Activated naive CD4-positive, alpha-beta T cell treated with anti-CD3 and anti-CD28 coated beads, Interleukin-2, amount 50 U/mL, for 24 hours (primary cell): Measurements from ENCODE around the gene PDE5A.

Experiments used
- H3K27ac Mint-ChIP-seq: one replicate; pipeline ENCODE4 v1.8.0; 2021; ENCODE audit warnings: mild to moderate bottlenecking, mixed read lengths
- H3K27me3 Mint-ChIP-seq: one replicate; pipeline ENCODE4 v1.8.0; 2021; ENCODE audit warnings: mixed read lengths
- H3K36me3 Mint-ChIP-seq: one replicate; pipeline ENCODE4 v1.8.0; 2021; ENCODE audit warnings: mixed read lengths
- H3K4me1 Mint-ChIP-seq: one replicate; pipeline ENCODE4 v1.8.0; 2021; ENCODE audit warnings: mixed read lengths
- H3K4me3 Mint-ChIP-seq: one replicate; pipeline ENCODE4 v1.8.0; 2021; ENCODE audit warnings: mild to moderate bottlenecking, mixed read lengths
- H3K9me3 Mint-ChIP-seq: one replicate; pipeline ENCODE4 v1.8.0; 2021; ENCODE audit warnings: mixed read lengths

Gene PDE5A

DNA sequence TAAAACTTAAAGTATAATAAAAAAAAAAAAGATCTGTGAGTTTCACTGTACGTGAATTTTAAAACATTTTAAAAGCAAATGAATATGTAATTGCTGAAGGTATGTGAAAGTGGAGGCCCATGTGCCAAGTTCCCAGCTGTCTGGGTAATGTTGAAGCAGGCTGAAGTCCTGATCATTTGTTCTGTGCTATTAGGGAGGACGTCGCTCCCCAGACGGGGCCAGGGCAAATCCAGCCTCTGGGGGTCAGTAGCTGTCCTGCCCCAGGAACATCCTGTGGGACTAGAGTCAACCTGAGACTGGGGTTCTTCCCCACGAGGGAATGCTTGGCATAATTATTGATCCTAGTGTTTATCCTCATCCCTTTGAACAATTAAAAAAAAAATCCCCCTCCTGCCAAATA is 48.8 kb downstream of the PDE5A start:
- H3K9me3 Mint-ChIP-seq = peaks cover 4% of the 10 kb centered on the region
- no peaks in the 10 kb centered on the region for H3K27me3 Mint-ChIP-seq
- peaks cover under 1% of the 10 kb centered on the region for H3K36me3 Mint-ChIP-seq
- H3K27ac Mint-ChIP-seq = no peak overlapping the region
- H3K4me3 Mint-ChIP-seq = no peak overlapping the region
- no peaks in the 10 kb centered on the region for H3K4me1 Mint-ChIP-seq

- Mint-ChIP-seq H3K36me3 (peaks cover 6% of the 10 kb centered on the region), H3K4me1 (no peaks in the 10 kb centered on the region), H3K4me3 (no peak overlapping the region), H3K27ac (no peak overlapping the region), H3K9me3 (peaks cover 7% of the 10 kb centered on the region), H3K27me3 (peaks cover 2% of the 10 kb centered on the region)
These were observed 58.2 kb downstream of the PDE5A start for GRCh38 chr4:119570401-119570800.

- H3K27me3 Mint-ChIP-seq = no peaks in the 10 kb centered on the region
- H3K4me3 Mint-ChIP-seq = no peak overlapping the region
- H3K4me1 Mint-ChIP-seq = no peaks in the 10 kb centered on the region
- H3K9me3 Mint-ChIP-seq = peaks cover 14% of the 10 kb centered on the region
- peaks cover 6% of the 10 kb centered on the region for H3K36me3 Mint-ChIP-seq
- no peak overlapping the region for H3K27ac Mint-ChIP-seq
These were observed 64.5 kb downstream of the PDE5A start for GRCh38 chr4:119564106-119564505.

DNA sequence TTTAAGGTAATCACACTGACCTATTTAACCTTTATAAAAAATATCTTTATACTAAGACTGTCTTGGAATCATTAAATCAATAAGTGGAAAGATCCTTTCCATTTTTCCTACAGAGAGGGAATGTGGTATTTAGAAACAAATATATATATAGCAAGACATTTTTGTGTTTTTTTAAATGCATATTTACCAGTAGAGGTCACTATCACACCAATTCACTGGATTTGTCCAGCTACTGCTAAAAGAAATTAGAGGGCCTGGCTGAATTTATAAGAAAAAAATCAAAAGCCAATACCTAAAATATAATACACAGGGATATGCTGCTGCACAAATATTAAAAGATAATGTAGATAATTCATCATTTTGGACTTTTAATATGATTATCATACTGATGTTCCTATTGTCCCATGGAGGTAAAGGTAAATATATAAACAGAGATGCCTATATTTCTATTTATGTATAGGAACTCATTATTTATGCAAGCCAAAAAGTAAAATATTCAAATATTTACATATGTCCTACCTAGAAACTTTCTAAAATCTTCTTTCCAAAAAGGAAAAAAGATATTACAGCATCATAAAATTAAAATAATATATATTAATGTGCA is 69.5 kb downstream of the PDE5A start:
- H3K9me3 Mint-ChIP-seq = peaks cover 6% of the 10 kb centered on the region
- no peaks in the 10 kb centered on the region for H3K27me3 Mint-ChIP-seq
- no peaks in the 10 kb centered on the region for H3K4me1 Mint-ChIP-seq
- no peak overlapping the region for H3K4me3 Mint-ChIP-seq
- H3K27ac Mint-ChIP-seq = no peak overlapping the region
- H3K36me3 Mint-ChIP-seq = peaks cover 4% of the 10 kb centered on the region

DNA sequence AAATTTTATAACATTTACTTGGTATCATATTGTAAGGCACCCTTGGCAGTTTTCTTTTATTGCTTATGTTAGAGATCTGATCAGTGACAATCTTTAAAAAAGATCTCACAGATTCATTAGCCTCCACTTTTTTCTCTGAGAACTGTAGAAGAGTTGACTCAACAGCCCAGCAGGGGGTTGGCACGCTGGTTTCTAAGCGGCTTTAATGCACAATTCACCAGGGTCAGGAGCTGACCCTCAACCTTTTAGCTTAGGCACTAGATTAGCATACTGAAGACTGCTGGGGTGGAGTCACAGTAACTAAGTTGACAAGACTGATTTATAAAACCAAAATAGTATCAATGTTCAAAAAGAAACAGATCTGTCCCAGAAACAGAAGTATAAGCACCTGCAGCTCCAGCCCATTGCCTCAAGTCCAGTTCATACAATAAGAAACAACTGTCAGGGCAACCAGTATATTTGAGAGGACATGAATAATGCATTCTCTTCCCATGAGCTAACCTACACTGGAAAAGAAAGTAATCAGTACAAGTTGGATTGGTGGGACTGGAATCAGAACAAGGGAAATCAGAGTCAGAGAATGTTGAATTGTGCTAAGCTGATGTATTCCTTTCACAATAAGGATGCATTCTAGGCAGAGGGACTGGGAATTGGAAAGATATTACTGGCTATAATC is 77.6 kb downstream of the PDE5A start:
- Mint-ChIP-seq H3K4me1 (no peaks in the 10 kb centered on the region), H3K4me3 (no peak overlapping the region), H3K9me3 (no peaks in the 10 kb centered on the region), H3K27me3 (no peaks in the 10 kb centered on the region), H3K36me3 (peaks cover 11% of the 10 kb centered on the region), H3K27ac (no peak overlapping the region)

- Mint-ChIP-seq H3K4me3 (no peak overlapping the region), H3K27me3 (no peaks in the 10 kb centered on the region), H3K36me3 (peaks cover 11% of the 10 kb centered on the region), H3K9me3 (no peaks in the 10 kb centered on the region), H3K4me1 (no peaks in the 10 kb centered on the region), H3K27ac (no peak overlapping the region)
These were observed 79.0 kb downstream of the PDE5A start for GRCh38 chr4:119549639-119550038.

- Mint-ChIP-seq H3K36me3 (peaks cover 4% of the 10 kb centered on the region), H3K4me1 (no peaks in the 10 kb centered on the region), H3K27ac (no peak overlapping the region), H3K4me3 (no peak overlapping the region), H3K27me3 (no peaks in the 10 kb centered on the region), H3K9me3 (no peaks in the 10 kb centered on the region)
These were observed 84.8 kb downstream of the PDE5A start for GRCh38 chr4:119543779-119544178.

- Mint-ChIP-seq H3K4me1 (no peaks in the 10 kb centered on the region), H3K36me3 (peaks cover 4% of the 10 kb centered on the region), H3K27me3 (no peaks in the 10 kb centered on the region), H3K4me3 (no peak overlapping the region), H3K27ac (no peak overlapping the region), H3K9me3 (no peaks in the 10 kb centered on the region)
These were observed 85.4 kb downstream of the PDE5A start for GRCh38 chr4:119543187-119543586.

DNA sequence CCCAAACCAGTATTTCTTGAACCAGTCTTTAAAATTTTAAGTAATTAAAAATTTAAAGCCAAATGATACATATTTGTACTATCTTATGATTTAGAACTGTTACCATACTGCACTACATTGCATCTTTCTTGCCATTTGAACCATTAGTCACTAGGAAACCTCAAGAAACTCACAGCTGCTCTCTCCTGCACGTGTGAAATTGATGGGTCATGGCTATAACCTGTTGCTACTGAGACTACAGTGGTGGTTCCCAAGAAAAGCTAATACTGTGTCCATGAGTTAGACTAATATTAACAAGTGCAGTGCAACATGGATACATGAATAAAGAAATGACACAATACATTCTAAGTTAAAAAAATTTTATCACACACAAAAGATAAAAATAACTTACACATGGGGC is 88.4 kb downstream of the PDE5A start:
- Mint-ChIP-seq H3K4me1 (no peaks in the 10 kb centered on the region), H3K27ac (no peak overlapping the region), H3K27me3 (no peaks in the 10 kb centered on the region), H3K9me3 (no peaks in the 10 kb centered on the region), H3K4me3 (no peak overlapping the region), H3K36me3 (peaks cover 11% of the 10 kb centered on the region)

- Mint-ChIP-seq H3K27me3 (no peaks in the 10 kb centered on the region), H3K4me1 (no peaks in the 10 kb centered on the region), H3K36me3 (peaks cover 18% of the 10 kb centered on the region)
These were observed 91.0 kb downstream of the PDE5A start for GRCh38 chr4:119537586-119537985.

DNA sequence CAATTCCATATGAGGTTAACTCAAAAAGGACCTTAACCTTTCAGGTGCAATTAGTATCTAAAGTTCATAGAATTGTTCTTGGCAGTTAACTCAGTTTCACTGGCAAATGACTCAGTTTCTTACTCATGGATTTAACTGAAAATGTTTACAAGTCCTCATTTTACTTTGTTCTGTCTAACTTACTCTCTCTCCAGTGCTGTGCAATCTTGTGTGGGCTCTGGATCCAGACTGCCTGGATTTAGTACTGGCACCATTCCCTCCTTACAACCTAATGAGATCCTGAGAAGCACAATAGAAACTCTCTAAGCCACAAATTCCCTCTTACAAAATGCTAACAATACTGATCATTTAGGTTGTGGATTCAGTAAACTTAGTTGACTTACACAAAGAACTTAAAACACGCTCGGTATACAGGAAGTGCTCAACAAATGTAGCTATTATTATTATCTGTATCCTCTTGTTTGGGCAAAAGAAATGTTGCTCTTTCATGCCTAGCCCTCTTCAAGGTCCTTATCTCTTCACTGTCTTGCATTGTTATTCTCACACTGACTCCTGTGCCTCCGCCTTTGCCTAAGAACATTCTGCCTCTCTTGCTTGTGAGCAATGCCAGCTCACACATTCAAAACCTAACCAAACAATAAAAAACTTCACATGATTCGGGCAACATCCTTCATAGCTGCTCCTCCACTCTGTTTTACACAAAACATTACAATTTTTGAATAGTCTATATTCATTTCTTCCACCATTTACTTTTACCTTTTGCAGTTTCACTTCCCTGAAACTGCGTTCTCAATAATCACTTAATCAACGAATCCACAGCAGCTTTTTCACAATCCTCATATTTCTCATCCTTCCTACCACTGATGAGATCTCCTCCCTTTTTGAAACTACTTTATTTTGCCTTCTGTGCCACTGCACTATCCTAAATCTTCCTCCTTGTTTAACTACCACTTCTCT is 91.8 kb downstream of the PDE5A start:
- Mint-ChIP-seq H3K36me3 (peaks cover 21% of the 10 kb centered on the region), H3K4me3 (no peak overlapping the region), H3K27ac (no peak overlapping the region), H3K9me3 (no peaks in the 10 kb centered on the region), H3K4me1 (no peaks in the 10 kb centered on the region), H3K27me3 (no peaks in the 10 kb centered on the region)

More at GRCh38 chr4:119537586-119537985, 91.0 kb downstream of the PDE5A start:
- H3K9me3 Mint-ChIP-seq = no peaks in the 10 kb centered on the region
- H3K27ac Mint-ChIP-seq = no peak overlapping the region
- no peak overlapping the region for H3K4me3 Mint-ChIP-seq

DNA sequence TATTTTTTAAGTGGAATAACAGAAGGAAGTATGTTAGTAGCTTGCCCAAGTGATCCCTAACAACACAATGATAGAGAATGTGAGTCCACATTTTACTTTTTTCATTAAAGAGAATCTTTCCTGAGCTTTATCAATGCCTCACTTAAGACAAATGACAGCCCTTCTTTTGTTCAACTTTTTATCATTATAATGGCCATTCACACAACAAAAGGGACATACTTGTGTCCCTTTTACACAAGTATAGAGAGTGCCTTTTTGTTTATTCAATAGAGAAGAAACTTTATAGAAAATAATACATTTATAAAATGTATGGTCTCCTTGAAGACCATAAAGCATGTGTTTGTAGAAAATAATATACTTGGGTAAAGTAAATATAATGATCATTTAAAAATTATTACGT is 96.3 kb downstream of the PDE5A start:
- Mint-ChIP-seq H3K27me3 (no peaks in the 10 kb centered on the region), H3K27ac (no peak overlapping the region), H3K9me3 (no peaks in the 10 kb centered on the region), H3K4me1 (no peaks in the 10 kb centered on the region), H3K36me3 (peaks cover 27% of the 10 kb centered on the region), H3K4me3 (no peak overlapping the region)

- H3K27me3 Mint-ChIP-seq = no peaks in the 10 kb centered on the region
- H3K4me1 Mint-ChIP-seq = no peaks in the 10 kb centered on the region
- H3K9me3 Mint-ChIP-seq = no peaks in the 10 kb centered on the region
- no peak overlapping the region for H3K4me3 Mint-ChIP-seq
- H3K27ac Mint-ChIP-seq = no peak overlapping the region
- peaks cover 23% of the 10 kb centered on the region for H3K36me3 Mint-ChIP-seq
These were observed 98.8 kb downstream of the PDE5A start for GRCh38 chr4:119529788-119530187.

DNA sequence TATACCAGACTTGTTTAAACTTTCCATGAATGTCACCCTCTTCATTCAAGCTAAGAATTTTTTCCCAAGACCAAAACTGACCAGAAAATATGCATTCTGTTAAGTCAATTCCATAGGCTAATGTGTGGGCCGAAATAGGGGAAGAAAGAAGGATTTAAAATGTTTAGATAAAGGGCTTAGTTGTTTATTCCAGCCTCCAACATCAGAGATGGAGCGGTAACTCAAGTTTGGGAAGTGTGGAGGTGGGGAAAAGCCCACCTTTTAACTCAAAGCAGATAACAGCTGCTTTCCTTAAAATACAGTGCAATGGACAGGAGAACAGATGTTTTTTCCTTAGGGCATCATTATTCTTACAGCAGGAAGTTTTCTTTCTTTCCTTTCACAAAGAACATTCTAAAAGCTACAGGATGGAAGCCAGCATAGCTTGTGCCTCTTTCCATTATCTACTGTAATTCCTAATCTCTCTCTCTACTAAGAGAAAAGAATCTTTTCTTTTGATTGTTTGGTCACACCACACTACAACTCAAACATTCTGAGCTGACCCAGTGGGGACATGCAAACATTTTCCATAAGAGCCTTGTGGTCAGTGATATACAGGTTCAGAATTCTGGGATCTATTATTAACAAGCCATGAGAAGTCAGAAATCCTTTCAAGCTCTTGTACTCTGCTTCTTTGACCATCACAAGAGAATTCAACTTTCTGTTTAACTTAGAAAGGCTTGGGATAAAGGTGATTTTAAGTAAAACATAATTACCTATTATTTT is 101.6 kb downstream of the PDE5A start:
- H3K36me3 Mint-ChIP-seq = peaks cover 14% of the 10 kb centered on the region
- no peak overlapping the region for H3K27ac Mint-ChIP-seq
- H3K27me3 Mint-ChIP-seq = no peaks in the 10 kb centered on the region
- H3K9me3 Mint-ChIP-seq = no peaks in the 10 kb centered on the region
- H3K4me3 Mint-ChIP-seq = no peak overlapping the region
- H3K4me1 Mint-ChIP-seq = no peaks in the 10 kb centered on the region
